ENCODE measurements around the gene LRRC4B.
"Not testable (repeated sequence)": the region's sequence is repeated elsewhere in the genome, so short reads cannot be mapped to it uniquely, and the experiment has no call there.

GRCh38 chr19:50604264-50605073 is 36.2 kb upstream of the LRRC4B start:
- TF ChIP-seq, protein P1, sequence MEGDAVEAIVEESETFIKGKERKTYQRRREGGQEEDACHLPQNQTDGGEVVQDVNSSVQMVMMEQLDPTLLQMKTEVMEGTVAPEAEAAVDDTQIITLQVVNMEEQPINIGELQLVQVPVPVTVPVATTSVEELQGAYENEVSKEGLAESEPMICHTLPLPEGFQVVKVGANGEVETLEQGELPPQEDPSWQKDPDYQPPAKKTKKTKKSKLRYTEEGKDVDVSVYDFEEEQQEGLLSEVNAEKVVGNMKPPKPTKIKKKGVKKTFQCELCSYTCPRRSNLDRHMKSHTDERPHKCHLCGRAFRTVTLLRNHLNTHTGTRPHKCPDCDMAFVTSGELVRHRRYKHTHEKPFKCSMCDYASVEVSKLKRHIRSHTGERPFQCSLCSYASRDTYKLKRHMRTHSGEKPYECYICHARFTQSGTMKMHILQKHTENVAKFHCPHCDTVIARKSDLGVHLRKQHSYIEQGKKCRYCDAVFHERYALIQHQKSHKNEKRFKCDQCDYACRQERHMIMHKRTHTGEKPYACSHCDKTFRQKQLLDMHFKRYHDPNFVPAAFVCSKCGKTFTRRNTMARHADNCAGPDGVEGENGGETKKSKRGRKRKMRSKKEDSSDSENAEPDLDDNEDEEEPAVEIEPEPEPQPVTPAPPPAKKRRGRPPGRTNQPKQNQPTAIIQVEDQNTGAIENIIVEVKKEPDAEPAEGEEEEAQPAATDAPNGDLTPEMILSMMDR (IDR thresholded peaks at IDR 0.05), result peak in 1 of 3 experiments; percentile 39
- TF ChIP-seq POLR2A (IDR thresholded peaks at IDR 0.05), result not testable (repeated sequence)
